Measurements from ENCODE around the gene BCL11A. TPM values are rescaled to one million over a fixed set of nuclear protein-coding genes. Genes with fewer than 3 reads are reported as not detected.
A peak's percentile ranks its signal among the peaks of the same experiment; 100 is the strongest.

Gene BCL11A
- total RNA-seq, 1 donor from 2014 or later = 4.4 TPM

DNA sequence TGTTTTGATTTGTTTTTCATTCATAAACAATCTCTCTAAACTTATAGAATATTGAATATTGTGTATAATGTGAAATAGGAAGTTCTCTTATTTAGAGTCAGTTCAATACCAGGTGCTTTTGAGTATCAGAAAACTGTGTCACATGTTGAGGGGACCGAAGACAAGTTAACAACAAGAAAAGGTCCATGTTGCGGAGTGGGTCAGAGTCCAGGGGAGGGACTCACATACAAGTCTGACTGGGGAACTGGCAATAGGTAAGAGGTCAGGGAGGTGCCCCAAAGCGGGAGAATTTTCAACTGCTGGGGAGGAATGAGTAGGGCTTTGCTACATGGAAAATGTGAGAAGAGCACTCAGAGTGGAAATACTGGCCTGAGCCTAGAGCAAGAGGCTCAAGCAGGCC, 19.8 kb upstream of the BCL11A start:
- no peak for DNase-seq (ENCODE audit: low read depth)
- H3K4me3 ChIP-seq (ENCODE audit: low read depth, low read length) = no peak overlapping the region
- TF ChIP-seq, protein P1, sequence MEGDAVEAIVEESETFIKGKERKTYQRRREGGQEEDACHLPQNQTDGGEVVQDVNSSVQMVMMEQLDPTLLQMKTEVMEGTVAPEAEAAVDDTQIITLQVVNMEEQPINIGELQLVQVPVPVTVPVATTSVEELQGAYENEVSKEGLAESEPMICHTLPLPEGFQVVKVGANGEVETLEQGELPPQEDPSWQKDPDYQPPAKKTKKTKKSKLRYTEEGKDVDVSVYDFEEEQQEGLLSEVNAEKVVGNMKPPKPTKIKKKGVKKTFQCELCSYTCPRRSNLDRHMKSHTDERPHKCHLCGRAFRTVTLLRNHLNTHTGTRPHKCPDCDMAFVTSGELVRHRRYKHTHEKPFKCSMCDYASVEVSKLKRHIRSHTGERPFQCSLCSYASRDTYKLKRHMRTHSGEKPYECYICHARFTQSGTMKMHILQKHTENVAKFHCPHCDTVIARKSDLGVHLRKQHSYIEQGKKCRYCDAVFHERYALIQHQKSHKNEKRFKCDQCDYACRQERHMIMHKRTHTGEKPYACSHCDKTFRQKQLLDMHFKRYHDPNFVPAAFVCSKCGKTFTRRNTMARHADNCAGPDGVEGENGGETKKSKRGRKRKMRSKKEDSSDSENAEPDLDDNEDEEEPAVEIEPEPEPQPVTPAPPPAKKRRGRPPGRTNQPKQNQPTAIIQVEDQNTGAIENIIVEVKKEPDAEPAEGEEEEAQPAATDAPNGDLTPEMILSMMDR (conservative IDR thresholded peaks at IDR 0.05; ENCODE audit: low read depth, low read length) = no peak

DNA sequence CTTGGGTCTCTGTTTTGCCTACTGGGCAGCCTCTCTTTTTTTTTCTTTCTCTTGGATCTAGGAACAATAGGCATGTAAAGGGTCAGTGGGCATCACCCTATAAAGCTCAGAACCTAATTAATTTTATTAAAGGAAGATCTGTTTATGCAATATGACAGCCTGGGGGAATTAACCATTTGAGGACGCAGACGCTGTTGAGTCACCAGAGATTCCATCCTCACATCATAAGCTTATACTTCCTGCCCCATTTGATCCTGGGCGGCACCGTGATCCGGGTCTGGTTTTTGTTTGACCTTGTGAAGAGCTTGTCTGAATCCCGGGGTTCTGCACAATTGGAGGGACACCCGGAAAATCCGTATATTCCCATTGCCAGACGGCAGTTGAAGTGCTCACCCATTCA, 16.8 kb upstream of the BCL11A start:
- no peak for DNase-seq (ENCODE audit: low read depth)
- no peak overlapping the region for H3K4me3 ChIP-seq (ENCODE audit: low read depth, low read length)
- TF ChIP-seq, protein P1 (conservative IDR thresholded peaks at IDR 0.05; ENCODE audit: low read depth, low read length) = no peak

DNA sequence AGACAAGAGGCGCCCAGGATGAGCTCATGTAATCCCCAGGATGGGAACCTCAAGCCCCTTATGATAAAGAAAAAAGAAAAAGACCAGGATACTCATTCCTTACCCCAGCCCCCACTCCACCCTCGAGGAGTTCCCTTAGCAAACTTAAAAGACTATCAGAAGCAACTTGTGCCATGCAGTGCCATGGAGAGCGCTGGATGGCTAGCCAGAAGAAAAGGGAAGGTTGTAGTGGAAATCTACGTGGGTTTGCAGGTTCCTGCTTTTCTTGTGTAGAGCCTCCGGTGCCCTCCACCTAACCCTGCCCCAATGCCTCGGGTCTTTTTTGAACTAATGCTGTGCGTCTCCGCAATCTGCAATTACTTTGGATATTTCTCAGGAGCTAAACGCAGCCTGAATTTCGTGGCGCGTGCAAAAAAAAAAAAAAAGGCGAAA, 16.2 kb upstream of the BCL11A start:
- no peak for DNase-seq (ENCODE audit: low read depth)
- H3K4me3 ChIP-seq (ENCODE audit: low read depth, low read length) = peak overlapping the region; percentile 50
- TF ChIP-seq, protein P1 (conservative IDR thresholded peaks at IDR 0.05; ENCODE audit: low read depth, low read length) = no peak

DNA sequence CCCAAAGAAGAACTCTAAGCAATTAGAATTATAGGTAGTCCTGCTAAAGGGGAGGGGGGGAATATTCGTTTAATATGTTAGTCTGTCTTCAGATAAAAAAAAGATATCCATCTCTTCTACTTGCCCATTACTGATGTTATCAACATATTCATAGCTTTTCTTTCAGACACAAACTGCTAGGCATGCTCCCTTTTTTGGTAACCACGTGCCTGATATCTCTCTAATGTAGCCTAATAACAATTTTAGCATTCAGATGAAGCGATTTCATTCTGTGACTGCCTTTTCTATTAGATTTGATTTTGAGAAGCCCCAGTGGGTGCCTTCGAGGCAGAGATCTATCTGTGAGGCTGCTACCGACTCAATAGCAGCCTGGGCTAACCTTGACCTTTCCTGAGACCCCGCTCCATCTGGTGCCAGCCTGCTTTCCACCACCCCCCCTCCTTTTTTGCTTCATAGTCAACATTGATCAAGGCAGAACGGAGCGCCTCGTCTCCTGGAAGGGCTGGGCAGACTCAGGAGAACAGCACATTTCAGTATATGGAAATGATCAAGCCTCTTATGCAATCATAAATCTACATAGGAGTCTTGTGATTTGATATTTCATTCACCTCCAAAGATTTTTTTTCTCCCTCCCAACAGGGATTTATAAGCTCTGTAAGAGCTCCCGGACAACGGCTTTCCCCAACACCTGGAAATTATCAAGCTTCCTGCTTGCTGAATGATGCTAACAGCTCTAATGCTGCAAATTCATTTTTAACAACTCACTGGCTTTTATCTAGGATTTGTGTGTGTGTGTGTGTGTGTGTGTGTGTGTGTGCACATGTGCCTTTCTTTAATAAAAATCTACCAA, 14.7 kb upstream of the BCL11A start:
- no peak for DNase-seq (ENCODE audit: low read depth)
- TF ChIP-seq, protein P1 (conservative IDR thresholded peaks at IDR 0.05; ENCODE audit: low read depth, low read length) = no peak
- H3K4me3 ChIP-seq (ENCODE audit: low read depth, low read length) = no peak overlapping the region

DNA sequence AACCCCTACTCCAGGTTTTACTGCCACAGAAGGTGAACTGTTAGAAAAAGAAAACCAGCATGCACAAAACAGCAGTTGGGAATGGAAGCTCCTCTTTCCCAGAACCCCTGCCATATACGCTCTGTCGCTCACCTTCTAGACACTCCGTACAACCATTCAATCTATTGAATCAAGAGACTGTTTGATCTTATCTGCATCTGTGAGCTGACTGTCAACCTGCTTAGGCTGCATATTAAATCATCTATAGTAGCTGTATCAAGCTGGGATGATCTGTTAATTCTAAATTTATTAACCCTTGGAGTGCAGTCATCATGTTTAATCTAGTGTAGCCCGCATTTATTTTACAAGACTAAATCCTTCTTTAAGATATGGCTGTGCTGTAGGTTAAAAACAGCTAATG, 13.6 kb upstream of the BCL11A start:
- TF ChIP-seq, protein P1 (conservative IDR thresholded peaks at IDR 0.05; ENCODE audit: low read depth, low read length) = no peak
- H3K4me3 ChIP-seq (ENCODE audit: low read depth, low read length) = no peak overlapping the region
- DNase-seq (ENCODE audit: low read depth) = no peak

DNA sequence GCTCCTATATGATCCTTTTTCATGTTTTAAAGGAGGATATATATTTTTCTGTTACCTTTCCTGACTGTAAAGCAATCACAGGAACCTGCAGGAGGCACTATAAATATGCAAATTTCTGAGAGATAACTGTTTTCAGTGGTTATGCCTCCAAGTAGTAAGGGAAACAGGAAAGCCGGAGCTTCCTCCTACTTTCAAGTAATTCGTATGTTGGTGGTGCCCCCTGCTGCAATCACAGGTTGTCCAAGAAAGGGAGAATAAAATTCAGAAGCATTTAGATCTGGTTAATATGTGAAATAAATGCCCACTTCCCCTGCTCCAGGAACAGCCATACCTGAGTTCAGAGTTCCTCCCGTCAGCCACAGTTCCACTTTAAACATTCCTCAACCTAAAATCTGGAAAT, 12.0 kb upstream of the BCL11A start:
- no peak for DNase-seq (ENCODE audit: low read depth)
- no peak overlapping the region for H3K4me3 ChIP-seq (ENCODE audit: low read depth, low read length)
- TF ChIP-seq, protein P1 (conservative IDR thresholded peaks at IDR 0.05; ENCODE audit: low read depth, low read length) = peak; percentile 46

Data from epithelial cell of proximal tubule (primary cell).